ENCODE measurements around the gene WDR75.

The WDR75 gene

GRCh38 chr2:189481071-189481470, 39.8 kb downstream of the WDR75 start:
- TF ChIP-seq POU6F1 (CRISPR knock-in tag; IDR thresholded peaks at IDR 0.05; ENCODE audit: borderline replicate concordance, low read depth) = no peak
- ATAC-seq = no peak

GRCh38 chr2:189483571-189483970, 42.3 kb downstream of the WDR75 start:
- TF ChIP-seq ISL1 (CRISPR knock-in tag; IDR thresholded peaks at IDR 0.05) = no peak
- no peak for TF ChIP-seq ZNF8 (CRISPR knock-in tag; IDR thresholded peaks at IDR 0.05)
- no peak for TF ChIP-seq CREB5 (CRISPR knock-in tag; IDR thresholded peaks at IDR 0.05; ENCODE audit: low read depth)
- no peak for TF ChIP-seq CSRNP3 (CRISPR knock-in tag; IDR thresholded peaks at IDR 0.05)
- TF ChIP-seq ESRRG (CRISPR knock-in tag; IDR thresholded peaks at IDR 0.05) = no peak
- no peak for TF ChIP-seq TSHZ2 (CRISPR knock-in tag; IDR thresholded peaks at IDR 0.05)
- TF ChIP-seq OSR1 (CRISPR knock-in tag; IDR thresholded peaks at IDR 0.05) = no peak
- no peak for TF ChIP-seq ZC3H10 (CRISPR knock-in tag; IDR thresholded peaks at IDR 0.05)
- TF ChIP-seq POU6F1 (CRISPR knock-in tag; IDR thresholded peaks at IDR 0.05; ENCODE audit: borderline replicate concordance, low read depth) = no peak
- no peak for ATAC-seq

- ATAC-seq = no peak
- TF ChIP-seq CREB5 (CRISPR knock-in tag; IDR thresholded peaks at IDR 0.05; ENCODE audit: low read depth) (no peak), RARB (CRISPR knock-in tag; IDR thresholded peaks at IDR 0.05) (no peak), PATZ1 (CRISPR knock-in tag; IDR thresholded peaks at IDR 0.05; ENCODE audit: borderline replicate concordance) (no peak), ZNF70 (CRISPR knock-in tag; IDR thresholded peaks at IDR 0.05) (no peak)
Observed at GRCh38 chr2:189483980-189484740, 42.9 kb downstream of the WDR75 start.

GRCh38 chr2:189485146-189485545, 43.9 kb downstream of the WDR75 start:
- no peak for ATAC-seq
- TF ChIP-seq SNAI2 (CRISPR knock-in tag; IDR thresholded peaks at IDR 0.05) (no peak), ZNF565 (CRISPR knock-in tag; conservative IDR thresholded peaks at IDR 0.05; ENCODE audit: low read depth) (no peak), PATZ1 (CRISPR knock-in tag; IDR thresholded peaks at IDR 0.05; ENCODE audit: borderline replicate concordance) (no peak), ZNF70 (CRISPR knock-in tag; IDR thresholded peaks at IDR 0.05) (no peak), ZC3H10 (CRISPR knock-in tag; IDR thresholded peaks at IDR 0.05) (no peak), RARB (CRISPR knock-in tag; IDR thresholded peaks at IDR 0.05) (no peak), ISL1 (CRISPR knock-in tag; IDR thresholded peaks at IDR 0.05) (no peak), CREB5 (CRISPR knock-in tag; IDR thresholded peaks at IDR 0.05; ENCODE audit: low read depth) (no peak), BACH2 (CRISPR knock-in tag; IDR thresholded peaks at IDR 0.05; ENCODE audit: borderline replicate concordance) (no peak), ZFP30 (CRISPR knock-in tag; IDR thresholded peaks at IDR 0.05) (no peak), ESRRG (CRISPR knock-in tag; IDR thresholded peaks at IDR 0.05) (no peak), TOX (CRISPR knock-in tag; IDR thresholded peaks at IDR 0.05; ENCODE audit: borderline replicate concordance) (no peak)

Data from SK-N-SH treated with all-trans-retinoic acid at 6 μM for 48 hours (cell line).